ENCODE data around the gene CAPN5. TPM values are rescaled to one million over a fixed set of nuclear protein-coding genes. Genes with fewer than 3 reads are reported as not detected.

The CAPN5 gene
- polyA plus RNA-seq, 1 donor, result 25.0 TPM

- no peak for DNase-seq
Measured at GRCh38 chr11:77082838-77083565, 16.2 kb downstream of the CAPN5 start.

DNA sequence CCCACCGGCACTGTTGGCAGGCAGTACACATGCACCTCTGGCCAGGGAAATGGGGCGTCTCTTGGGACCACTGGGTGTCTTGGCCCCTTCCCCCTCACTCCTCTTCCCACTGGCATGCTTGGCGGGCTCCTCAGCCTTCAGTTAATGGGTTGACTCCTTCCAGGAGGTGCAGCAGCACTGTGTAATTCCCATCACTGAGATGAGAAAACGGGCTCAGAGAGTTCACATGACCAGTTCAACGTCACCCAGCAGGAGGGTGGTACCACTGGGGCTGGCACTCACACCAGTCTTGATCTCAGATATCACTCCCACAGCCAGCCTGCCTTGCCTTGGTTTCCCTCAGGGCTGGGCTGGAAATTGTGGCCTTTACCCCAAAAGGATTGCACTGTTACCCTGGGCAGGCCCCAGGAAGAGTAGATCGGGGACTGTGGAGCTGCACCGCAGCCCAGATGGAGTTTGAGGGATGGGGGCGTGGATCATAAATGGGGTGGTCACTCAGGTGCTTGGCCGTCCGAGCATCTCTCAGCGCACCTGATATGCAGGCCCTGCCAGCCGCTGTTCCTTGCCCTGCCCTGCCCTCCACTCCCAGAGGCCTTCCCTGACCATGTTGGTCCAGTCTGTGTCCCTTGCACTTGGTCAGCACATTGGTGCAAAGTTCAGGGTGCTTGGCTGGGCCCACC lies 16.9 kb downstream of the CAPN5 start:
- DNase-seq, result no peak

GRCh38 chr11:77084581-77085191 lies 17.9 kb downstream of the CAPN5 start:
- DNase-seq, result no peak

- no peak for DNase-seq
Measured at GRCh38 chr11:77085652-77086051, 18.9 kb downstream of the CAPN5 start.

DNA sequence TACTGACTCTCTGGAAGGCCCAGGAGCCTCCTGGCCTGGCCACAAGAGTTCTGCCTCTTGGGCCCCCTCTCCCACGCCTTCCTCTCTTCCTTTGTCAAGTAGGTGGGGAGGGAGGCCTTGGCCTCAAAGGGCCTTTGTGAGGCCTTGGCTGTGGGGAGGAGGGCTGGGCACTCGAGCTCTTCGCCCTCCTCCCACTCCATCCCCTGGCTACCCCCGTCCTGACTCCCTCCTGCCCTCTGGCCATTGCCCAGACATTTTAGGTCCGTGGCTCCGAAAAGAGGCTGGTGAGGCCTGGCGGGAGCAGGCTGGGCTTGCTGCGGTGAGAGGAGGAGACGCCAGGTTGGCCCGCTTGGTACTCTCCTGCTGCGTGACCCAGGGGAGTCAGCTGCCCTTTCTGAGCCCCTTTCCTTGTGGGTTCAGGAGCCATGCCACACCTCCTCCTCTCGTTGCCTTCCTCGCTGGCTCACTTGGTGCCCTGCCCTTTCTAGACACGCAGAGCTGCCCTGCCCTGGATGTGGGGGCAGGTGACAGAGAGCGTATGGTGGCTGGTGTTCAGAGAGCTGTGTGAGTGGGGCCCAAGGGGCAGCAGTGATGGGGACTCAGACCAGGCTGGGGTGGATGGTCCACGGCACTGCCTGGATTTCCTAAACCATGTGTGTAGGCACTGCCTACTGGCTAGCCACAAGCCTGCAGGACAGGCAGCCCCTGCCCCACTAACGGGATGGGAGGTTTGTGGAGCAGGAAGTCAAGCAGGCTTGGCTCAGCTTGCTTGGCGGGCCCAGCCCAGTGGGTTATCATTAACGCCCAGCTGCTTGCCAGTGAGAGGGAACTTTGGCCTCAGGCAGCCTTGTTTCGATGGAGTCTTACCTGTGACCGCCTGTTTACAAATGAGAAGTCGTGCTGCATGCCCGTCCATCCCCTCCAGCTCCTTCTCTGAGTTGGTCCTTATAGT lies 20.0 kb downstream of the CAPN5 start:
- DNase-seq, result no peak

DNA sequence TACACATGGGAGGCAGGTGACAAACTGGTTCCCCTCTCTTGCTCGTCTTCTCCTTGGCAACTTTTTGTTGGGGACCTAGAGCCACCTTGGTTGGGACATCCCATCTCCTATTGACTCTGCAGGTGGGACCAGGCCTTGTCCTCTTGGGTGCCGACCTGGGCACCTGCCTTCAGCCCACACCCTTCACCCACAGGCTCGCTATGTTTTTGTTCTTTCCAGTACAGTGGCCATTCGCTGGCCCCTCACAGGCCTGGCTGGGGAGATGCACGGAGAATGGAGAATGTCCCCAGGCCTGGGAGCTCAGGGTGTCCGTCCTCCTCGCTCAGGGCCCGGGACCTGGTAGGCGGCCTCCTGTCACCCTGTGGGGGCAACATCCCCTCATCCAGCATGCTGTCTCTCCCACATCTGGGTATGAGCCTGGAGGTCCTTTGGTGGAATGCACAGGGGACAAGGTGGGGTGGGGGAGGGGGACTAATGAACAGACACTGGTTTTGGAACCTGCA lies 21.0 kb downstream of the CAPN5 start:
- no peak for DNase-seq

DNA sequence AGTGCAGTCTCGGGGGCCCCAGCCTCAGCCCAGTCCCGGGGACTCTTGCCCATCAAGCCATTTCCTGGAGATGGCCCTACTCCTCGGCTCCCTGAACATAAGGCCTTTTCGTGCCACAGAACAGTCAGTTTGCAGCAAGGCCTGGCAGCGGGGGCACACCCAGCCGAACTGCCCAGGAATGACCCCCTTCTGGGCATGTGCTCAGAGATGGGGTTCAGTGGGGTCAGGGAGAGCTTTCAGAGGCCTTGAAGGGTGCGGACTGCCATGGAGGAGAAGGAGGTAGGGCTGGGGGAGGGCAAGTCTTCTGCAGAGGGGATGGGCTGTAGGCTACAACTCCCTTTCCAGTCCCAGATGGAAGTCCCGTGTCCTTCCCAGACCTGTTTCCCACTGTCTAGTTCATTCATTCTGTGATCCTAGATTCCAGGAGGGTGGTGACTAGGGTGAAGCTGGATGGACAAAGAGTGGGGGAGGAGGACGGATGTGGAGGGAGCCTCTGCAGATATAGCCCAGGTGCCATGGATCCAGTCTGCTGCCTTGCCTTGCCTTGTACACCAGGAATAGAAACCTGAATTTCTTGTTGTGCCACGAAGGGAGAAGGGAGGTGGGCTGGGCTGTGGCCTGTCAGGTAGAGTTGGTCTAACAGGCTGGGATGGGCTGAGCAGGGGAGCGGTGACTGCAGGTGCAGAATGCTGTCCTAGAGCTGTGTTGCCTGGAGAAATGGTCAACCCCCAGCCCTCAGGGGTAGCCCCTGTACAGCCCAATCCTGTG lies 21.6 kb downstream of the CAPN5 start:
- peak; percentile 54 for DNase-seq

DNA sequence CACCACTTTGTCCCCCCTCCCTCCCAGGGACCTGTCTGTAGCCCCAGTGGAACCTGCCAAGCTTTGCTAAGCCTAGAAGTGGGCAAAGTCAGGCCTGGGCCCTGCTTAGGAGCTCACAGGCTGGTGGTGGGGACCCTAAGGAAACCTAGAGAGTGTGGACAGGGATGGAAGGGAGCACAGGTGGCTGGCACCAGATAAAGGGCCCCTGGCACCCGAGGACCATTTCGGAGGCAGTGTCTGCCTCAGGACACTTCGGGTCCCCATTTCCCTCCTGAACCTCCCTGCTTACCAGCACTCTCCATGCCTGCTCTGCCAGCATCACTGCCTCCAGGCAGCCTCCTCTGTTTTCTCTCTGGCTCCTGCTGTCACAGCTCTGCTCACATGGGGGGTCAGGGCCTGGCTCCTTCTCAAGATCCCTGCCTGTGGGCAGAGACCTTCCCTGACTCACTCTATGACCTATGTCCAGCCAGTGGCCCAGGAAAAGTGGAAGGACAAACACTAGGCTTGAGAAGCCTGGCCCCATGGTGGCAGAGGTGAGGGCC lies 22.3 kb downstream of the CAPN5 start:
- DNase-seq, result no peak

- no peak for DNase-seq
Measured at GRCh38 chr11:77090046-77090372, 23.2 kb downstream of the CAPN5 start.

- no peak for DNase-seq
Measured at GRCh38 chr11:77090373-77091111, 23.8 kb downstream of the CAPN5 start.

DNA sequence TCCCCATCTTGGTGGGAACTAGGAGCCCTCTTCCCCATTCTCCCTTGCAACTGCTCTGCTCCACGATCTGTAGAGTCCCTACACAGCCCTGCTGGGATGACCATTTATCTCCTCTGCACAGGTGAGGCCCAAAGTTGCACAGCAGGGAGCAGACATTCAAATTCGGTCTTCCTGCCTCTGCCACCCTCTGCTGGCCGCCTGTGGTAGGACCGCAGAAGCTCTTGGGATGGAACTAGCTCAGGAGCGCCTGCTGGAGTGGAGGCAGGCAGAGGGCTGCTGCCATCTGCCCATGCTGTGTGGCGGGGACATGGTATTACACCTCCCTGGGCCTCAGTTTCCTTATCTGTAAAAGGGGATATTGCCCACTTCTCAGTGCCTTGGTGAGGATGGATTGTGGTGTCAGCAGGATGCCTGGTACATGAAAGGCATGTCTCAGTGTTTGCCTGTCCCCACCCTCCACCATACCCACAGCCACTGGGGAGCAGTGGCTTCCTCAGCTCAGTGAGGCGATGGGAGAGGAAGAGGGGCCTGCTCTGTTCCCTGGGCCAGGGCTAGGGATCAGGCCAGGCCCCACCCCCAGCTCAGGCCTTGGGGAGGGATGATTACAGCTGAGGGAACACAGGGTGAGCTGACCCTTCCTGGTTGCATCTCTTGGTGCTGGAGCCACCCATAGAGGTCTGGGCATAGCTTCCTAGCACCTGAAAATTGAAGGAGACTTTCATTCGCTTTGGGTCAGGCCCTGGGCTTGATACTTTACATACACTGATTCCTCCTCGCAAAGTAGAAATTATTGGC lies 24.6 kb downstream of the CAPN5 start:
- DNase-seq, result peak; percentile 63

GRCh38 chr11:77092382-77092781 lies 25.6 kb downstream of the CAPN5 start:
- DNase-seq, result no peak

DNA sequence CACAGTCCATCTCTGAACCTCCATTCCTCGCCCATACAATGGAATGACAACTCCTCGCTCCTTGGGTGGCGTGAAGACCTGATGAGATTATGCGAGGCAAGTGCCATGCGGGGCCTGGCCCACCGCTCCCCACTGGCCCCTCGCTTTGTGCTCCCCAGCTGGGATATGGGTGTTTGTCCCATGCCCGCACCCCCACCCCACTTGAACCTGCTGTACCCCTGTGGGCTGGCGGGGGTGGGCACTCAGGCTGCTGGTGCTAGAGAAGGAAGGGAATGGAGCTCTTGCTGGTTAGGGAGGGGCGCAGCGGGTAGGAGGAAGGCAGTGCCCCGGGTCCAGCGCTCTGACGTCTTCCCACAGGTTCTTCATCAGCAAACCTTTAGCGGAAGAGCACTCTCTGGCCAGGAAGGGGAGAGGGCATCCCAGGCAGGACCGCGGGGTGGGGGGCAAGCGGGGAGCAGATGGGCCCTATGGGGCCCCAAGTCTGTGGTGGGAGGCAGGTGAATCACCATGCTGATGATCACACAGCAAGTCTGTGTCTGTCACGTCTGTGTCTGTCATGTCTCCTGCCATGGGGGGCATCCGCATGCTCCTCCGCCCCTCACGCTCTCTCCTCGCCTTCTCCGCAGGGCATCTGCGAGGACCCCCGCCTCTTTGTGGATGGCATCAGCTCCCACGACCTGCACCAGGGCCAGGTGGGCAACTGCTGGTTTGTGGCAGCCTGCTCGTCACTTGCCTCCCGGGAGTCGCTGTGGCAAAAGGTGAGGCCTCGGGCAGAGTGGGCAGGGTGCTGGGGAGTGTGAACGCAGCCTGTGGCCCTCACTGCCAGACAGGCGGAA lies 26.5 kb downstream of the CAPN5 start:
- no peak for DNase-seq

- no peak for DNase-seq
Measured at GRCh38 chr11:77093987-77094840, 27.4 kb downstream of the CAPN5 start.

DNA sequence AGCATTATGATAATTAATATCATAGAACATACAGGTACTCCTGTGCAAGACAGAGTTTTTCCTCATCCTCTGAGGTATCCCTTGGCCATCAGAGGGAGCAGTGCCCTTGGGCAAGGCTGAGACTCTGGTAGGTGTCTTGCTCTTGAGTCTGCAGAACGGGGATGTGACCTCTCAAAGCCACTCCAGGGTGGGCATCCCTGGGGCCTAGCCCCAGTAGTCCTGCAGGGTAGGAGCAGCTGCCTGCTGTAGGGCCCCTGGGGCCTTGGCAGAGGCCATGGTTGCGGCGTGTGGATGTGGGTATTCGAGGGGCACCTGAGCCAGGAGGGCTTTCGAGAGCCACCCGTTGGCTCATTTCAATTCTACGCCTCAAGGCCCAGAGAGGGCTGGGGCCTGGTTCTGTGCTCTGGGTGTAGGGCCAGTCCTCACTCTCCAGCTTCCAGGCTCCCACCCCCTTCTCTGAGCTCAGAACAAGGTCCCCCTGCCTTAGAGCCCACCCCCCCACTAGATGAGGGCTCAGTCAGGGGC lies 28.1 kb downstream of the CAPN5 start:
- no peak for DNase-seq

GRCh38 chr11:77095551-77096490 lies 29.1 kb downstream of the CAPN5 start:
- DNase-seq, result no peak

Data from left kidney (tissue), 2 donors.